Measurements from ENCODE around the gene CAP2.
"Not testable (repeated sequence)": the region's sequence is repeated elsewhere in the genome, so short reads cannot be mapped to it uniquely, and the experiment has no call there.

Gene CAP2

GRCh38 chr6:17432356-17432755, 39.0 kb downstream of the CAP2 start:
- DNase-seq (ENCODE audit: low read depth in 2 of 3, low spot score in 1 of 3): no peak

DNA sequence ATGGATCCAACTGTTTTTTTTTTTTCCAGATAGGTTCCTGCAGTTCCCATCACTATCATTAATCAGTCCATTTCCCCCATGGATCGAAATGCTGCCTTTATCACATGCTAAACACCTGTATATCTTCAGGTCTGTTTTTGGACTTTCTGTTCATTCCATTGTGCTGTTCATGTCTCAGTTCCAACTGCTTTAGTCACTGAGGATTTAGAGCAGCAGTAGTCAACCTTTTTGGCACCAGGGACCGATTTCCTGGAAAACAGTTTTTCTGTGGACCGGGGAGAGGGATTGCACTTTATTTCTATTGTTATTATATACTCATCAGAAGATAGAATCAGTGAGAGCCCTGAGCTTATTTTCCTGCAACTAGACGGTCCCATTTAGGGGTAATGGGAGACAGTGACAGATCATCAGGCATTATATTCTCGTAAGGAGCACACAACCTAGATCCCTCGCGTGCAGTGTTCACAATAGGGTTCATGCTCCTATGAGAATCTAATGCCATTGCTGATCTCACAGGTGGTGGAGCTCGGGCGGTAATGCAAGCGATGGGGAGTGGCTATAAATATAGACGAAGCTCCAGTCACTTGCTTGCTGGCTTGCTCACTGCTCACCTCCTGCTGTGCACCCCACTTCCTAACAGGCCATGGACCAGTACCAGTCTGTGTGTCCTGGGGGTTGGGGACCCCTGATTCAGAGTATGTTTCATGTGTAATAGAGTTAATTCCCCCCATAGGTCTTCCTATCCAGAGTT, 46.0 kb downstream of the CAP2 start:
- DNase-seq (ENCODE audit: low read depth in 2 of 3, low spot score in 1 of 3): no peak

DNA sequence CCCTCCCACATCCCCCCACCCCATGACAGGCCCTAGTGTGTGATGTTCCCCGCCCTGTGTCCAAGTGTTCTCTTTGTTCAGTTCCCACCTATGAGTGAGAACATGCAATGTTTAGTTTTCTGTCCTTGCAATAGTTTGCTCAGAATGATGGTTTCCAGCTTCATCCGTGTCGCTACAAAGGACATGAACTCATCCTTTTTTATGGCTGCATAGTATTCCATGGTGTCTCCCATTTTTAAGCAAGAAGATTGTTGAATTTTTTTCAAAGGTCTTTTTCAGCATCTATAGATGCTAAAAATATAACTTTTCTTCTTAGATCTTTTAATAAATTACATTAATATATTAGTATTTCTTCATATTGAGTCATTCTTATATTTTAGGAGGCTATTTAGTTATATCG, 47.4 kb downstream of the CAP2 start:
- not testable (repeated sequence) for DNase-seq (ENCODE audit: low read depth in 2 of 3, low spot score in 1 of 3)

DNA sequence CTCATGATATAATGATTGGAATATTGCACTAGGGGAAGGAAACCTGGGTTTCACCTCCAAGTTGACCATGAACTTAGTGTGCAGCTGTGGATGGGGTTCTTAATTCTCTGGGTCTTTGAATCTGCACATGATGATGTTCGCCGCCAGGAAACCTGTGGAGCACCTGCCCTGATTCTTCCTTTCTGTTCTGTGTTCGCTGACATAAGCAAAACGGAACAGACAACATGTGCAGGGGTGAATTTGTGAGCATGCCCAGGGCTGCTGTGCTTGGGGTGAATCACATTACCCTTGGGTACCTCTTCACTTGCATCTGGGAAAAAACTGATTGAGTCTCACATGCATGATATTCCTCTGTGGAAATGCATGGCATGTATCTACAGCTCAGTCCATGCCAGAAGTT, 48.8 kb downstream of the CAP2 start:
- DNase-seq (ENCODE audit: low read depth in 2 of 3, low spot score in 1 of 3): no peak

GRCh38 chr6:17446713-17447112, 53.3 kb downstream of the CAP2 start:
- no peak for DNase-seq (ENCODE audit: low read depth in 2 of 3, low spot score in 1 of 3)

DNA sequence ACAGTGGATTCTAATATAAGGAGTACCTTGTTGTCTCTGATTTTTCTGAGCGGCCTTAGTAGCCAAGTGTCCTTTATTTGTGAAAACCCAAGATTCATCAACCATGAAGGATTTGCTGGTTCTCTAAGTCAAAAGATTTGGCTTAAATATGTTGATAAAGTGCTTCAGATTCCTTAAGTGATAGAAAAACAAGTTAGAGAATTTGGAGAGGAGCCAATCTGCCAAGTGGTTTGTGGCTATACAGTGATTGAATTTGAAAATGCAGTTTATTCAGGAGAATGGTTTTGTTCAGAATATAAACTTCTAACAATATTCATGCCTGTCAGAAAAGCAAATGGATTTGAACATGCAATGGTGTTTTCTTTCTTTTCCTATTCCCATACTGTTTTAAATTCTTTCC, 54.8 kb downstream of the CAP2 start:
- DNase-seq (ENCODE audit: low read depth in 2 of 3, low spot score in 1 of 3): no peak

- DNase-seq (ENCODE audit: low read depth in 2 of 3, low spot score in 1 of 3): no peak
Measured at GRCh38 chr6:17450397-17450796, 57.0 kb downstream of the CAP2 start.

GRCh38 chr6:17450832-17451231, 57.4 kb downstream of the CAP2 start:
- no peak for DNase-seq (ENCODE audit: low read depth in 2 of 3, low spot score in 1 of 3)

- DNase-seq (ENCODE audit: low read depth in 2 of 3, low spot score in 1 of 3): no peak
Measured at GRCh38 chr6:17452096-17452495, 58.7 kb downstream of the CAP2 start.

DNA sequence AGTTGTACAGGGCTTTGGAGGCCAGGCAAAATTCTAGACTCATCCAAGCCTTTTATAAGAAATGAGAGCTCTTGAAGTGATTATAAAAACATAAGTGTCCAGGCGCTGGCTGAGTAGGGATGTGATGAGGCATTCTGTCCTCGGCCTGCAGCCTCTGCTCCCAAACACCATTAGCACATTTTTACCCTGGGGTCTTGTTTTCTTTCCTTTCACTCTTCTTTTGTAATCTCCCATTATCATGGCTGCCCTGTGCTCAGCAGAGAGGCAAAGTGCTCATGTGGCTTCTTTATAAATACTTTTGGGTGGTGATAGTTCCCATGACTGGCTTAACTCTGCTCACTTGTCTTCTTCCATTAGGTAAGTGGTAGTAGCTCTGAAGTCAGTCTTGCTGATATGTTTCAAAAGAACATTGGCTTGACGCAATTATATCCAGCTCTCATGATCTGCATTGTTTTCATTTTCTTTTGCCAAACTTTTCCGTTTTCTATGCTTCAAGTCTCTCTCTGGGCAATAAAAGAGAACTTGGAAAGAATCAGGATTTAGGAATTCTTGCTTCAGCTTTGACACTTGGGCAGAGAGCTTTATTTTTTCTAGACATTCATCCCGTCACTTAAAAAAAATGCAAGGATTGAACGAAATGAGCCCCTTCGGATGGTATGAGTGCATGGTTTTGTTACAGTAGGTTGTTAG, 61.1 kb downstream of the CAP2 start:
- DNase-seq (ENCODE audit: low read depth in 2 of 3, low spot score in 1 of 3): no peak

- DNase-seq (ENCODE audit: low read depth in 2 of 3, low spot score in 1 of 3): no peak
Measured at GRCh38 chr6:17455919-17456318, 62.5 kb downstream of the CAP2 start.

GRCh38 chr6:17456711-17457110, 63.3 kb downstream of the CAP2 start:
- DNase-seq (ENCODE audit: low read depth in 2 of 3, low spot score in 1 of 3): no peak

- DNase-seq (ENCODE audit: low read depth in 2 of 3, low spot score in 1 of 3): no peak
Measured at GRCh38 chr6:17457405-17457804, 64.0 kb downstream of the CAP2 start.

- no peak for DNase-seq (ENCODE audit: low read depth in 2 of 3, low spot score in 1 of 3)
Measured at GRCh38 chr6:17457956-17458355, 64.6 kb downstream of the CAP2 start.

DNA sequence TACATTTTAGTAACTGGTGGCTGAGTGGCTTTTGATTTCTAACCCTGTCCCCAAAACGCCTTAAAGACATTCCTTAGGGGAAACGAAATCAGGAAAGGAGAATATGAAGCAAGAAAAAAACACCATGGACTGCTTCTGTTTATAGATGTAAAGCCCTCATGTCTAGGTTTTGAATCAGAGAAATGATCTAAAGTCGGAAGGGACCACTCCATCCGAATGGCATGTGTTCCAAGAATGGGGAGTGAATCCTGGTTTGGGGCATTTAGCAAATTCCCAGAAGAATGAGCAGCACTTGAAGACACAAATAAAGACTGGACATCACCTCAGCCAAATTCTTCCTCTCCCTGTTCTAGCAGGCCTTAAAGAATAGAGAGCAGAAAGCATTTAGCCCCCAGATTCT, 65.6 kb downstream of the CAP2 start:
- DNase-seq (ENCODE audit: low read depth in 2 of 3, low spot score in 1 of 3): no peak

- DNase-seq (ENCODE audit: low read depth in 2 of 3, low spot score in 1 of 3): no peak
Measured at GRCh38 chr6:17460862-17461261, 67.5 kb downstream of the CAP2 start.

- no peak for DNase-seq (ENCODE audit: low read depth in 2 of 3, low spot score in 1 of 3)
Measured at GRCh38 chr6:17466147-17466546, 72.8 kb downstream of the CAP2 start.

DNA sequence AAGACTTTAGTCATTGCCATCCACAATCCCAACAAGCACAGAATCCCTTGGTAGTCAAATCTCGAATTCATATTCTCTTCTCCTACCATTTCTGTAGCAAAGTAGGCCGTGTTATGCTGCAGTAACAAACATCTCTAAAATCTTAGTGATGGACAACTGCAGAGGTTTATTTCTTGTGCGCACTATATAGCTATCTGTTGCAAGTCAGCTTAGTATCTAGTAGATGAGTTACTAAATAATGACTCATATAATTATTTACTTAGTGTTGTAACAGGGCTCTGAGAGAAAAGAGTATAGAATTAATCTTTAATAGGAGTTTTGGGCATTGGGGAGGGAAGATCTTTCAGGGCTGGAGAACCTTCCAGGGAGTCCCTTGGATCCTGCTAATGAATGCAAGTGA, 73.3 kb downstream of the CAP2 start:
- DNase-seq (ENCODE audit: low read depth in 2 of 3, low spot score in 1 of 3): no peak

- no peak for DNase-seq (ENCODE audit: low read depth in 2 of 3, low spot score in 1 of 3)
Measured at GRCh38 chr6:17469006-17469832, 75.8 kb downstream of the CAP2 start.

- no peak for DNase-seq (ENCODE audit: low read depth in 2 of 3, low spot score in 1 of 3)
Measured at GRCh38 chr6:17470202-17470937, 77.0 kb downstream of the CAP2 start.

- no peak for DNase-seq (ENCODE audit: low read depth in 2 of 3, low spot score in 1 of 3)
Measured at GRCh38 chr6:17470938-17471327, 77.5 kb downstream of the CAP2 start.
